Esophagus squamous epithelium (tissue), 5 donors: ENCODE results near the gene PLBD2. TPM values are rescaled to one million over a fixed set of nuclear protein-coding genes. Genes with fewer than 3 reads are reported as not detected.

Source experiments
- DNase-seq: peaks from one replicate; lab custom pipeline; 2025; lab: John Stamatoyannopoulos, UW
- H3K27ac ChIP-seq, 4 donors: fragments of 200-600 bp; sonication (generic); one replicate each; pipeline ENCODE4 v1.5.1; 2016 to 2019; ENCODE audit warnings: mild to moderate bottlenecking in 1 of 4
- H3K27me3 ChIP-seq, 4 donors: fragments of 200-600 bp; sonication (generic); 1 replicate in 3 of 4; 2 replicates in 1 of 4; pipeline versions ENCODE4 v1.5.1 to v1.6.0; 2017 to 2021; ENCODE audit warnings: antibody characterized with exemption in 1 of 4
- H3K36me3 ChIP-seq, 3 donors: fragments of 200-600 bp; sonication (generic); one replicate each; pipeline ENCODE4 v1.5.1; 2016 to 2019
- H3K4me1 ChIP-seq, 3 donors: fragments of 200-600 bp; sonication (generic); one replicate each; pipeline ENCODE4 v1.5.1; 2017 to 2019
- H3K4me3 ChIP-seq, 4 donors: fragments of 200-600 bp; sonication (generic); 1 replicate in 3 of 4; 2 replicates in 1 of 4; pipeline ENCODE4 v1.5.1; 2016 to 2019; ENCODE audit warnings: mild to moderate bottlenecking in 2 of 4, moderate library complexity in 1 of 4
- H3K9me3 ChIP-seq, 3 donors: fragments of 200-600 bp; sonication (generic); one replicate each; pipeline ENCODE4 v1.5.1; 2016 to 2019
- CTCF ChIP-seq, 6 experiments: fragments of 450-650 bp in 4 of 6; fragments of 200-600 bp in 2 of 6; sonication (generic) in 2 of 6; IDR thresholded peaks; one replicate each; pipeline ENCODE4 v1.5.1; 2016 to 2019; ENCODE audit warnings: antibody characterized with exemption in 6 of 6, mild to moderate bottlenecking in 4 of 6, moderate library complexity in 4 of 6
- POLR2A ChIP-seq, 4 donors: fragments of 450-650 bp; IDR thresholded peaks; one replicate each; pipeline ENCODE4 v1.6.1; 2017; ENCODE audit warnings: antibody characterized with exemption in 4 of 4, mild to moderate bottlenecking in 4 of 4, moderate library complexity in 3 of 4
- WGBS, 2 donors: methylation state at CpG; one replicate each; pipeline ENCODE4 v1.1.5; 2018; 5-methylcytosine and 5-hydroxymethylcytosine counted together
- intact Hi-C: fragments of 100-400 bp; cut with DNase I; formaldehyde crosslinking; loops from one replicate; pipeline ENCODE4 v1.15.0; 2022
- total RNA-seq, 4 donors: library from RNA; depleted of rRNA; stranded (reverse); fragments of >200 nt; gene quantifications; one replicate each; pipeline ENCODE4 v1.1.0, GENCODE V29; 2016
- donor health status: DM: yes; HTN: yes; CAD: no.

Gene PLBD2
- total RNA-seq, 4 donors from 2014 or later = 14.3 to 22.0 (median 17.1) TPM

GRCh38 chr12:113340061-113340460, 18.3 kb upstream of the PLBD2 start:
- H3K27ac ChIP-seq = no peak overlapping the region
- H3K9me3 ChIP-seq = no peaks in the 10 kb centered on the region
- no peak for TF ChIP-seq POLR2A (IDR thresholded peaks at IDR 0.05)
- TF ChIP-seq CTCF (IDR thresholded peaks at IDR 0.05) = no peak
- H3K4me3 ChIP-seq = no peak overlapping the region
- intact Hi-C loops = no loop called here
- peaks cover 0 to 4% (median 3%) of the 10 kb centered on the region in 3 donors for H3K4me1 ChIP-seq
- H3K36me3 ChIP-seq = no peaks in the 10 kb centered on the region
- H3K27me3 ChIP-seq = no peaks in the 10 kb centered on the region
- no peak for DNase-seq
- WGBS, 2 donors = 30 to 50% methylated on average over 3 of the region's 3 CpGs

- TF ChIP-seq POLR2A (IDR thresholded peaks at IDR 0.05) = no peak
- no peak for TF ChIP-seq CTCF (IDR thresholded peaks at IDR 0.05)
- H3K36me3 ChIP-seq = no peaks in the 10 kb centered on the region
- H3K27me3 ChIP-seq = no peaks in the 10 kb centered on the region
- WGBS, 2 donors = 71 to 72% methylated on average over 5 to 6 of the region's 6 CpGs
- H3K4me1 ChIP-seq = no peaks in the 10 kb centered on the region
- no peaks in the 10 kb centered on the region for H3K9me3 ChIP-seq
- DNase-seq = no peak
- H3K4me3 ChIP-seq = no peak overlapping the region
- H3K27ac ChIP-seq = no peak overlapping the region
- intact Hi-C loops = no loop called here
Measured at GRCh38 chr12:113341535-113341934, 16.9 kb upstream of the PLBD2 start.

GRCh38 chr12:113345318-113345717, 13.1 kb upstream of the PLBD2 start:
- 97 to 98% methylated on average over 6 of the region's 6 CpGs for whole genome bisulfite sequencing, 2 donors
- intact Hi-C loops = no loop called here
- H3K4me1 ChIP-seq = no peaks in the 10 kb centered on the region
- no peak for DNase-seq
- no peak overlapping the region for H3K4me3 ChIP-seq
- H3K36me3 ChIP-seq = no peaks in the 10 kb centered on the region
- H3K27me3 ChIP-seq = peaks cover 0 to 3% (median 0%) of the 10 kb centered on the region in 4 donors
- H3K27ac ChIP-seq = no peak overlapping the region
- H3K9me3 ChIP-seq = no peaks in the 10 kb centered on the region
- TF ChIP-seq POLR2A (IDR thresholded peaks at IDR 0.05) = no peak
- no peak for TF ChIP-seq CTCF (IDR thresholded peaks at IDR 0.05)

GRCh38 chr12:113346353-113346752, 12.0 kb upstream of the PLBD2 start:
- no peaks in the 10 kb centered on the region for H3K36me3 ChIP-seq
- WGBS, 2 donors = 62 to 82% methylated on average over 5 of the region's 5 CpGs

GRCh38 chr12:113347107-113347506, 11.3 kb upstream of the PLBD2 start:
- TF ChIP-seq CTCF (IDR thresholded peaks at IDR 0.05) = no peak
- no peak for TF ChIP-seq POLR2A (IDR thresholded peaks at IDR 0.05)
- Histone ChIP-seq H3K4me1 (no peaks in the 10 kb centered on the region), H3K4me3 (no peak overlapping the region), H3K27ac (no peak overlapping the region), H3K36me3 (no peaks in the 10 kb centered on the region), H3K27me3 (peaks cover 0 to 3% (median 0%) of the 10 kb centered on the region in 4 donors), H3K9me3 (no peaks in the 10 kb centered on the region)
- 92 to 93% methylated on average over 3 of the region's 3 CpGs for WGBS, 2 donors
- no peak for DNase-seq
- intact Hi-C loops = no loop called here

More at GRCh38 chr12:113346353-113346752, 12.0 kb upstream of the PLBD2 start:
- TF ChIP-seq CTCF (IDR thresholded peaks at IDR 0.05) (no peak), POLR2A (IDR thresholded peaks at IDR 0.05) (no peak)
- DNase-seq = no peak
- Histone ChIP-seq H3K27me3 (peaks cover 0 to 3% (median 0%) of the 10 kb centered on the region in 4 donors), H3K4me1 (no peaks in the 10 kb centered on the region), H3K27ac (no peak overlapping the region), H3K4me3 (no peak overlapping the region), H3K9me3 (no peaks in the 10 kb centered on the region)
- intact Hi-C loops = no loop called here
